Posterior cingulate gyrus (tissue), 11 donors: ENCODE measurements around the gene ANKRD13B.
A peak's percentile ranks its signal among the peaks of the same experiment; 100 is the strongest.

ENCODE experiments used
- DNase-seq, 10 donors: peaks; one replicate each; pipeline versions ENCODE4 v3.0.0 to v3.0.0-alpha.2; 2020 to 2021; ENCODE audit warnings: mixed read lengths in 3 of 10
- intact Hi-C: fragments of 100-400 bp; cut with DNase I; formaldehyde crosslinking; loops from one replicate; pipeline ENCODE4 v1.15.1; 2023

ANKRD13B gene

GRCh38 chr17:29567554-29568330, 25.2 kb upstream of the ANKRD13B start:
- DNase-seq: peak in 5 of 10 donors; percentile 57 to 93 (median 87)
- intact Hi-C loops: no loop called here

GRCh38 chr17:29568331-29569244, 24.3 kb upstream of the ANKRD13B start, which contains the start of gene TP53I13:
Gene TP53I13 (plus strand): TSS chr17:29568701. CDS start chr17:29568759, 58 bp downstream.
- DNase-seq: peak; percentile 64 to 95 (median 75)
- intact Hi-C loops: no loop called here

- peak in 2 of 10 donors; percentile 55 to 82 for DNase-seq
- intact Hi-C loops: no loop called here
Measured at GRCh38 chr17:29569245-29569950, 23.5 kb upstream of the ANKRD13B start.

GRCh38 chr17:29570521-29570920, 22.4 kb upstream of the ANKRD13B start:
- peak in 2 of 10 donors; percentile 52 to 62 for DNase-seq
- intact Hi-C loops: no loop called here

- intact Hi-C loops: no loop called here
- peak in 2 of 10 donors; percentile 24 to 55 for DNase-seq
Measured at GRCh38 chr17:29571486-29571882, 21.4 kb upstream of the ANKRD13B start.

GRCh38 chr17:29571883-29572681, 20.9 kb upstream of the ANKRD13B start:
- peak in 3 of 10 donors; percentile 64 to 82 (median 77) for DNase-seq
- intact Hi-C loops: loop anchor here (1.0 kb wide), 1 partner anchor 200 kb away; no protein-coding TSS in a partner anchor

- DNase-seq: peak in 5 of 10 donors; percentile 56 to 94 (median 90)
Measured at GRCh38 chr17:29572691-29573557, 20.0 kb upstream of the ANKRD13B start.

GRCh38 chr17:29573558-29573869, 19.4 kb upstream of the ANKRD13B start:
- intact Hi-C loops: no loop called here
- peak in 3 of 10 donors; percentile 6 to 65 (median 13) for DNase-seq

More at GRCh38 chr17:29572691-29573557, 20.0 kb upstream of the ANKRD13B start:
- intact Hi-C loops: loop anchor here (1.0 kb wide), 1 partner anchor 201 kb away; no protein-coding TSS in a partner anchor

- intact Hi-C loops: no loop called here
- DNase-seq: peak in 4 of 10 donors; percentile 9 to 80 (median 38)
Measured at GRCh38 chr17:29573871-29574731, 18.8 kb upstream of the ANKRD13B start.

GRCh38 chr17:29574732-29575510, 18.0 kb upstream of the ANKRD13B start:
- intact Hi-C loops: no loop called here
- peak in 5 of 10 donors; percentile 8 to 86 (median 17) for DNase-seq

GRCh38 chr17:29575511-29576213, 17.3 kb upstream of the ANKRD13B start:
- peak in 4 of 10 donors; percentile 20 to 76 (median 65) for DNase-seq
- intact Hi-C loops: no loop called here

GRCh38 chr17:29576214-29577000, 16.5 kb upstream of the ANKRD13B start:
- peak in 4 of 10 donors; percentile 25 to 80 (median 68) for DNase-seq
- intact Hi-C loops: no loop called here

- intact Hi-C loops: no loop called here
- DNase-seq: peak in 3 of 10 donors; percentile 21 to 83 (median 36)
Measured at GRCh38 chr17:29577001-29577370, 15.9 kb upstream of the ANKRD13B start.

- peak in 8 of 10 donors; percentile 63 to 94 (median 72) for DNase-seq
- intact Hi-C loops: no loop called here
Measured at GRCh38 chr17:29577385-29578211, 15.3 kb upstream of the ANKRD13B start.
